Measurements from ENCODE around the gene KIF26B.

KIF26B gene

GRCh38 chr1:245382981-245383380 lies 228.2 kb downstream of the KIF26B start:
- no peak overlapping the region for H3K4me3 ChIP-seq (ENCODE audit: low read depth, low read length)
- no peak for DNase-seq
- H3K36me3 ChIP-seq (replicated peaks), result no peaks in the 10 kb centered on the region
- TF ChIP-seq, protein P1, sequence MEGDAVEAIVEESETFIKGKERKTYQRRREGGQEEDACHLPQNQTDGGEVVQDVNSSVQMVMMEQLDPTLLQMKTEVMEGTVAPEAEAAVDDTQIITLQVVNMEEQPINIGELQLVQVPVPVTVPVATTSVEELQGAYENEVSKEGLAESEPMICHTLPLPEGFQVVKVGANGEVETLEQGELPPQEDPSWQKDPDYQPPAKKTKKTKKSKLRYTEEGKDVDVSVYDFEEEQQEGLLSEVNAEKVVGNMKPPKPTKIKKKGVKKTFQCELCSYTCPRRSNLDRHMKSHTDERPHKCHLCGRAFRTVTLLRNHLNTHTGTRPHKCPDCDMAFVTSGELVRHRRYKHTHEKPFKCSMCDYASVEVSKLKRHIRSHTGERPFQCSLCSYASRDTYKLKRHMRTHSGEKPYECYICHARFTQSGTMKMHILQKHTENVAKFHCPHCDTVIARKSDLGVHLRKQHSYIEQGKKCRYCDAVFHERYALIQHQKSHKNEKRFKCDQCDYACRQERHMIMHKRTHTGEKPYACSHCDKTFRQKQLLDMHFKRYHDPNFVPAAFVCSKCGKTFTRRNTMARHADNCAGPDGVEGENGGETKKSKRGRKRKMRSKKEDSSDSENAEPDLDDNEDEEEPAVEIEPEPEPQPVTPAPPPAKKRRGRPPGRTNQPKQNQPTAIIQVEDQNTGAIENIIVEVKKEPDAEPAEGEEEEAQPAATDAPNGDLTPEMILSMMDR (IDR thresholded peaks at IDR 0.05; ENCODE audit: low read depth, low read length, missing control alignments), result no peak
- H3K27ac ChIP-seq, result no peak overlapping the region
- in situ Hi-C loops (cut with HindIII; ENCODE audit: low pct_ligation_motif_present, low sequenced_read_pairs), result no loop called here
- H3K27me3 ChIP-seq (replicated peaks), result no peaks in the 10 kb centered on the region

- TF ChIP-seq, protein P1 (IDR thresholded peaks at IDR 0.05; ENCODE audit: low read depth, low read length, missing control alignments), result no peak
- Histone ChIP-seq H3K36me3 (replicated peaks) (no peaks in the 10 kb centered on the region), H3K4me3 (ENCODE audit: low read depth, low read length) (no peak overlapping the region), H3K27me3 (replicated peaks) (no peaks in the 10 kb centered on the region), H3K27ac (no peak overlapping the region)
- DNase-seq, result no peak
- in situ Hi-C loops (cut with HindIII; ENCODE audit: low pct_ligation_motif_present, low sequenced_read_pairs), result no loop called here
Measured at GRCh38 chr1:245383396-245384330, 228.9 kb downstream of the KIF26B start.

- H3K27me3 ChIP-seq (replicated peaks), result no peaks in the 10 kb centered on the region
- no peak for DNase-seq
- no peaks in the 10 kb centered on the region for H3K36me3 ChIP-seq (replicated peaks)
- in situ Hi-C loops (cut with HindIII; ENCODE audit: low pct_ligation_motif_present, low sequenced_read_pairs), result no loop called here
- no peak overlapping the region for H3K27ac ChIP-seq
- TF ChIP-seq, protein P1 (IDR thresholded peaks at IDR 0.05; ENCODE audit: low read depth, low read length, missing control alignments), result no peak
- H3K4me3 ChIP-seq (ENCODE audit: low read depth, low read length), result no peak overlapping the region
Measured at GRCh38 chr1:245386297-245386971, 231.6 kb downstream of the KIF26B start.

DNA sequence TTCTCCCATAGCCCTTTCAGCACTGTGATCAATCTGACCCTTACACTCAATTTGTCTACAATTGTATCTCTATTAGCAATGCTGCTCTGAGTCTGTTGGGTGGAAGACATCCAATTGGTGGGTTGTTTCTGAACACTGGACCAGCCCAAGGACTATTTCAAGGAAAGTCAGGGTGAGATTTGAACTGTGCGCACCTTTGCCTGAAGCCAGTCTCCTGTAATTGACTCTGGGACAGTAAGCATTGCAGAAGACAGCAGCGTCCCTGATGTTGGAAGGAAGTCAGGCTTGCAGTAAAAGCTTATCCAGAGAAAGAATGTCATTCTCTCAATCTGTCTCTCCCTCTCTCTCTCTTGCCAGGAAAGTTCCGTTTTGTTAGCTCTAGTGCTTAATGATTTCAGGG lies 233.9 kb downstream of the KIF26B start:
- no peaks in the 10 kb centered on the region for H3K27me3 ChIP-seq (replicated peaks)
- no peak overlapping the region for H3K4me3 ChIP-seq (ENCODE audit: low read depth, low read length)
- no peak for DNase-seq
- in situ Hi-C loops (cut with HindIII; ENCODE audit: low pct_ligation_motif_present, low sequenced_read_pairs), result no loop called here
- no peaks in the 10 kb centered on the region for H3K36me3 ChIP-seq (replicated peaks)
- TF ChIP-seq, protein P1 (IDR thresholded peaks at IDR 0.05; ENCODE audit: low read depth, low read length, missing control alignments), result no peak
- H3K27ac ChIP-seq, result no peak overlapping the region

DNA sequence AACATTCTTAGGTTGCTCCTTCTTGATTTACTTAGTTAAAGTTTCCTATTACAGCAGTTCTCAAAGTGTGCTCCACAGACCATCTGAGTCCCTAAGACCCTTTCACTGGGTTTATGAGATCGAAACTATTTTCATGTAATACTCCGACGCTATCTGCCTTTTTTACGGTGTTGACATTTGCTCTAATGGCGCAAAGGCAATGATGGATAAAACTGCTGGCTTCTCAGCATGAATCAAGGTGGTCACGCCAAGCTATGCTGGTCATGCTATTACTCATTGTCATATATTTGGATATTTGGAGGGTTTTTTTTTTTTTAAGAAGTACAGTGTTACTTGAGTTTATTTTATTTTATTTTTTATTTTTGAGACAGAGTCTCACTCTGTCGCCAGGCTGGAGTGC lies 235.1 kb downstream of the KIF26B start:
- H3K4me3 ChIP-seq (ENCODE audit: low read depth, low read length), result no peak overlapping the region
- DNase-seq, result no peak
- TF ChIP-seq, protein P1 (IDR thresholded peaks at IDR 0.05; ENCODE audit: low read depth, low read length, missing control alignments), result no peak
- in situ Hi-C loops (cut with HindIII; ENCODE audit: low pct_ligation_motif_present, low sequenced_read_pairs), result no loop called here
- H3K36me3 ChIP-seq (replicated peaks), result no peaks in the 10 kb centered on the region
- H3K27ac ChIP-seq, result no peak overlapping the region
- no peaks in the 10 kb centered on the region for H3K27me3 ChIP-seq (replicated peaks)

All from brain microvascular endothelial cell (primary cell).